GM19395 (cell line): Measurements from ENCODE around the gene ZNHIT6.

ENCODE experiments used
- ATAC-seq: cut with Tn5 transposase; IDR thresholded peaks from one replicate; pipeline ENCODE4 v1.9.1; 2021; ENCODE audit warnings: mild to moderate bottlenecking, moderate library complexity; ENCODE audit not compliant: unreplicated experiment

Gene ZNHIT6

GRCh38 chr1:85599681-85600080 is 108.6 kb downstream of the ZNHIT6 start:
- ATAC-seq: no peak
